WTC11 (cell line): Measurements from ENCODE around the gene CDPF1. TPM values are rescaled to one million over a fixed set of nuclear protein-coding genes. Genes with fewer than 3 reads are reported as not detected.

Source experiments
- ATAC-seq: fragments of 200-7000 bp; cut with Tn5 transposase; 2 replicates; pipeline ENCODE4 v1.10.0; 2021; ENCODE audit warnings: mild to moderate bottlenecking, moderate library complexity
- CTCF ChIA-PET: fragments of 300-600 bp; sonication (Branson Sonifier 250); formaldehyde crosslinking; loops from one replicate; lab custom pipeline; 2021; ENCODE audit warnings: antibody characterized with exemption; lab: Charles Lee
- POLR2A ChIA-PET: fragments of 350-600 bp; sonication (Branson Sonifier 250); formaldehyde crosslinking; loops from one replicate; lab custom pipeline; 2021; ENCODE audit warnings: antibody characterized with exemption; lab: Charles Lee
- DNase-seq: peaks from one replicate; pipeline ENCODE4 v3.0.0; 2021; ENCODE audit warnings: low spot score
- H3K27ac Mint-ChIP-seq: 2 replicates; pipeline ENCODE4 v1.8.0; 2021; ENCODE audit warnings: mixed read lengths
- H3K27me3 Mint-ChIP-seq: 2 replicates; pipeline ENCODE4 v1.8.0; 2021; ENCODE audit warnings: low read depth, mild to moderate bottlenecking, moderate library complexity, mixed read lengths
- H3K36me3 Mint-ChIP-seq: 2 replicates; pipeline ENCODE4 v1.8.0; 2021; ENCODE audit warnings: mixed read lengths
- H3K4me1 Mint-ChIP-seq: 2 replicates; pipeline ENCODE4 v1.8.0; 2022; ENCODE audit warnings: mixed read lengths
- H3K4me3 Mint-ChIP-seq: 2 replicates; pipeline ENCODE4 v1.8.0; 2021; ENCODE audit warnings: mild to moderate bottlenecking, moderate library complexity, mixed read lengths
- H3K9me3 Mint-ChIP-seq: 2 replicates; pipeline ENCODE4 v1.8.0; 2021; ENCODE audit warnings: mixed read lengths
- CREB1 ChIP-seq: sonication (generic); formaldehyde crosslinking; IDR thresholded peaks from 2 replicates; pipeline ENCODE4 v1.8.0; 2023; ENCODE audit warnings: mild to moderate bottlenecking, missing genetic modification reagents
- FOXK1 ChIP-seq: sonication (generic); formaldehyde crosslinking; IDR thresholded peaks from 2 replicates; pipeline ENCODE4 v1.8.0; 2022; ENCODE audit warnings: mild to moderate bottlenecking, moderate library complexity, missing genetic modification reagents
- HMGA2 ChIP-seq: fragments of 250-450 bp; sonication (Bioruptor Pico); IDR thresholded peaks from 2 replicates; pipeline ENCODE4 v1.4.0; 2021; ENCODE audit warnings: mild to moderate bottlenecking, moderate library complexity
- JUN ChIP-seq: sonication (generic); formaldehyde crosslinking; IDR thresholded peaks from 2 replicates; pipeline ENCODE4 v1.8.0; 2023; ENCODE audit warnings: mild to moderate bottlenecking, missing genetic modification reagents
- MLX ChIP-seq: sonication (generic); formaldehyde crosslinking; IDR thresholded peaks from 2 replicates; pipeline ENCODE4 v1.8.1; 2023; ENCODE audit warnings: mild to moderate bottlenecking, missing genetic modification reagents, moderate library complexity
- NFATC4 ChIP-seq: fragments of 250-450 bp; sonication (Bioruptor Pico); IDR thresholded peaks from 2 replicates; pipeline ENCODE4 v1.9.0; 2021; ENCODE audit warnings: mild to moderate bottlenecking
- NFYB ChIP-seq: sonication (generic); formaldehyde crosslinking; conservative IDR thresholded peaks from 2 replicates; pipeline ENCODE4 v1.8.0; 2022; ENCODE audit warnings: low read depth, missing genetic modification reagents
- NR3C1 ChIP-seq: sonication (generic); formaldehyde crosslinking; conservative IDR thresholded peaks from 2 replicates; pipeline ENCODE4 v1.8.1; 2023; ENCODE audit warnings: low read depth, mild to moderate bottlenecking, missing genetic modification reagents
- PRDM15 ChIP-seq: sonication (generic); formaldehyde crosslinking; IDR thresholded peaks from 2 replicates; pipeline ENCODE4 v1.8.0; 2022; ENCODE audit warnings: missing genetic modification reagents
- TP53 ChIP-seq: sonication (generic); formaldehyde crosslinking; IDR thresholded peaks from 2 replicates; pipeline ENCODE4 v1.8.1; 2023; ENCODE audit warnings: mild to moderate bottlenecking, missing genetic modification reagents
- USF1 ChIP-seq: sonication (generic); formaldehyde crosslinking; IDR thresholded peaks from 2 replicates; pipeline ENCODE4 v1.8.0; 2022; ENCODE audit warnings: mild to moderate bottlenecking, missing genetic modification reagents
- ZNF121 ChIP-seq: sonication (generic); formaldehyde crosslinking; IDR thresholded peaks from 2 replicates; pipeline ENCODE4 v1.8.0; 2023; ENCODE audit warnings: missing genetic modification reagents
- ZNF138 ChIP-seq: sonication (generic); formaldehyde crosslinking; conservative IDR thresholded peaks from 2 replicates; pipeline ENCODE4 v1.8.1; 2022; ENCODE audit warnings: mild to moderate bottlenecking, moderate library complexity, missing genetic modification reagents
- total RNA-seq: library from RNA; stranded (reverse); gene quantifications from 3 replicates; pipeline ENCODE4 v1.2.3, GENCODE V29; 2021
- TF ChIP-seq, protein P1 (sequence below): sonication (generic); formaldehyde crosslinking; IDR thresholded peaks from 2 replicates; pipeline ENCODE4 v1.8.0; 2022; ENCODE audit warnings: mild to moderate bottlenecking, missing genetic modification reagents
- TF ChIP-seq, protein P2 (sequence below): sonication (generic); formaldehyde crosslinking; IDR thresholded peaks from 2 replicates; pipeline ENCODE4 v1.8.0; 2023; ENCODE audit warnings: missing genetic modification reagents
- TF ChIP-seq, protein P3 (sequence below): fragments of 200-600 bp; IDR thresholded peaks from 2 replicates; pipeline ENCODE4 v1.8.0; 2022; ENCODE audit warnings: antibody characterized with exemption
- TF ChIP-seq, protein P4 (sequence below): sonication (generic); formaldehyde crosslinking; IDR thresholded peaks from 2 replicates; pipeline ENCODE4 v1.8.0; 2023; ENCODE audit warnings: mild to moderate bottlenecking, missing genetic modification reagents
- TF ChIP-seq, protein P5 (sequence below): sonication (generic); formaldehyde crosslinking; IDR thresholded peaks from 2 replicates; pipeline ENCODE4 v1.8.1; 2022; ENCODE audit warnings: mild to moderate bottlenecking, missing genetic modification reagents, moderate library complexity, borderline replicate concordance
- TF ChIP-seq, protein P6 (sequence below): fragments of 250-450 bp; sonication (Bioruptor Pico); IDR thresholded peaks from 2 replicates; pipeline ENCODE4 v1.9.0; 2021; ENCODE audit warnings: mild to moderate bottlenecking

CDPF1 gene
- total RNA-seq, 1 experiment from 2014 or later: 11.5 TPM

GRCh38 chr22:46292732-46293131 is 42.6 kb upstream of the CDPF1 start:
- Mint-ChIP-seq H3K27me3 (no peaks in the 10 kb centered on the region; the same call in 1 of the 2 replicates), H3K4me3 (no peak overlapping the region), H3K36me3 (peaks cover 10% of the 10 kb centered on the region), H3K27ac (no peak overlapping the region), H3K4me1 (peaks cover 16% of the 10 kb centered on the region), H3K9me3 (no peaks in the 10 kb centered on the region)
- ATAC-seq: no peak
- TF ChIP-seq, protein P1, sequence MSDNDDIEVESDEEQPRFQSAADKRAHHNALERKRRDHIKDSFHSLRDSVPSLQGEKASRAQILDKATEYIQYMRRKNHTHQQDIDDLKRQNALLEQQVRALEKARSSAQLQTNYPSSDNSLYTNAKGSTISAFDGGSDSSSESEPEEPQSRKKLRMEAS (CRISPR knock-in tag): no peak
- TF ChIP-seq NFYB (CRISPR knock-in tag): no peak
- TF ChIP-seq, protein P2, sequence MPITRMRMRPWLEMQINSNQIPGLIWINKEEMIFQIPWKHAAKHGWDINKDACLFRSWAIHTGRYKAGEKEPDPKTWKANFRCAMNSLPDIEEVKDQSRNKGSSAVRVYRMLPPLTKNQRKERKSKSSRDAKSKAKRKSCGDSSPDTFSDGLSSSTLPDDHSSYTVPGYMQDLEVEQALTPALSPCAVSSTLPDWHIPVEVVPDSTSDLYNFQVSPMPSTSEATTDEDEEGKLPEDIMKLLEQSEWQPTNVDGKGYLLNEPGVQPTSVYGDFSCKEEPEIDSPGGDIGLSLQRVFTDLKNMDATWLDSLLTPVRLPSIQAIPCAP (CRISPR knock-in tag): no peak
- TF ChIP-seq, protein P3, sequence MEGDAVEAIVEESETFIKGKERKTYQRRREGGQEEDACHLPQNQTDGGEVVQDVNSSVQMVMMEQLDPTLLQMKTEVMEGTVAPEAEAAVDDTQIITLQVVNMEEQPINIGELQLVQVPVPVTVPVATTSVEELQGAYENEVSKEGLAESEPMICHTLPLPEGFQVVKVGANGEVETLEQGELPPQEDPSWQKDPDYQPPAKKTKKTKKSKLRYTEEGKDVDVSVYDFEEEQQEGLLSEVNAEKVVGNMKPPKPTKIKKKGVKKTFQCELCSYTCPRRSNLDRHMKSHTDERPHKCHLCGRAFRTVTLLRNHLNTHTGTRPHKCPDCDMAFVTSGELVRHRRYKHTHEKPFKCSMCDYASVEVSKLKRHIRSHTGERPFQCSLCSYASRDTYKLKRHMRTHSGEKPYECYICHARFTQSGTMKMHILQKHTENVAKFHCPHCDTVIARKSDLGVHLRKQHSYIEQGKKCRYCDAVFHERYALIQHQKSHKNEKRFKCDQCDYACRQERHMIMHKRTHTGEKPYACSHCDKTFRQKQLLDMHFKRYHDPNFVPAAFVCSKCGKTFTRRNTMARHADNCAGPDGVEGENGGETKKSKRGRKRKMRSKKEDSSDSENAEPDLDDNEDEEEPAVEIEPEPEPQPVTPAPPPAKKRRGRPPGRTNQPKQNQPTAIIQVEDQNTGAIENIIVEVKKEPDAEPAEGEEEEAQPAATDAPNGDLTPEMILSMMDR: no peak
- no peak for TF ChIP-seq NR3C1 (CRISPR knock-in tag)
- TF ChIP-seq MLX (CRISPR knock-in tag): no peak
- no peak for TF ChIP-seq JUN (CRISPR knock-in tag)
- TF ChIP-seq, protein P4, sequence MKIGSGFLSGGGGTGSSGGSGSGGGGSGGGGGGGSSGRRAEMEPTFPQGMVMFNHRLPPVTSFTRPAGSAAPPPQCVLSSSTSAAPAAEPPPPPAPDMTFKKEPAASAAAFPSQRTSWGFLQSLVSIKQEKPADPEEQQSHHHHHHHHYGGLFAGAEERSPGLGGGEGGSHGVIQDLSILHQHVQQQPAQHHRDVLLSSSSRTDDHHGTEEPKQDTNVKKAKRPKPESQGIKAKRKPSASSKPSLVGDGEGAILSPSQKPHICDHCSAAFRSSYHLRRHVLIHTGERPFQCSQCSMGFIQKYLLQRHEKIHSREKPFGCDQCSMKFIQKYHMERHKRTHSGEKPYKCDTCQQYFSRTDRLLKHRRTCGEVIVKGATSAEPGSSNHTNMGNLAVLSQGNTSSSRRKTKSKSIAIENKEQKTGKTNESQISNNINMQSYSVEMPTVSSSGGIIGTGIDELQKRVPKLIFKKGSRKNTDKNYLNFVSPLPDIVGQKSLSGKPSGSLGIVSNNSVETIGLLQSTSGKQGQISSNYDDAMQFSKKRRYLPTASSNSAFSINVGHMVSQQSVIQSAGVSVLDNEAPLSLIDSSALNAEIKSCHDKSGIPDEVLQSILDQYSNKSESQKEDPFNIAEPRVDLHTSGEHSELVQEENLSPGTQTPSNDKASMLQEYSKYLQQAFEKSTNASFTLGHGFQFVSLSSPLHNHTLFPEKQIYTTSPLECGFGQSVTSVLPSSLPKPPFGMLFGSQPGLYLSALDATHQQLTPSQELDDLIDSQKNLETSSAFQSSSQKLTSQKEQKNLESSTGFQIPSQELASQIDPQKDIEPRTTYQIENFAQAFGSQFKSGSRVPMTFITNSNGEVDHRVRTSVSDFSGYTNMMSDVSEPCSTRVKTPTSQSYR (CRISPR knock-in tag): no peak
- TF ChIP-seq, protein P5, sequence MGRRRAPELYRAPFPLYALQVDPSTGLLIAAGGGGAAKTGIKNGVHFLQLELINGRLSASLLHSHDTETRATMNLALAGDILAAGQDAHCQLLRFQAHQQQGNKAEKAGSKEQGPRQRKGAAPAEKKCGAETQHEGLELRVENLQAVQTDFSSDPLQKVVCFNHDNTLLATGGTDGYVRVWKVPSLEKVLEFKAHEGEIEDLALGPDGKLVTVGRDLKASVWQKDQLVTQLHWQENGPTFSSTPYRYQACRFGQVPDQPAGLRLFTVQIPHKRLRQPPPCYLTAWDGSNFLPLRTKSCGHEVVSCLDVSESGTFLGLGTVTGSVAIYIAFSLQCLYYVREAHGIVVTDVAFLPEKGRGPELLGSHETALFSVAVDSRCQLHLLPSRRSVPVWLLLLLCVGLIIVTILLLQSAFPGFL: no peak
- TF ChIP-seq, protein P6, sequence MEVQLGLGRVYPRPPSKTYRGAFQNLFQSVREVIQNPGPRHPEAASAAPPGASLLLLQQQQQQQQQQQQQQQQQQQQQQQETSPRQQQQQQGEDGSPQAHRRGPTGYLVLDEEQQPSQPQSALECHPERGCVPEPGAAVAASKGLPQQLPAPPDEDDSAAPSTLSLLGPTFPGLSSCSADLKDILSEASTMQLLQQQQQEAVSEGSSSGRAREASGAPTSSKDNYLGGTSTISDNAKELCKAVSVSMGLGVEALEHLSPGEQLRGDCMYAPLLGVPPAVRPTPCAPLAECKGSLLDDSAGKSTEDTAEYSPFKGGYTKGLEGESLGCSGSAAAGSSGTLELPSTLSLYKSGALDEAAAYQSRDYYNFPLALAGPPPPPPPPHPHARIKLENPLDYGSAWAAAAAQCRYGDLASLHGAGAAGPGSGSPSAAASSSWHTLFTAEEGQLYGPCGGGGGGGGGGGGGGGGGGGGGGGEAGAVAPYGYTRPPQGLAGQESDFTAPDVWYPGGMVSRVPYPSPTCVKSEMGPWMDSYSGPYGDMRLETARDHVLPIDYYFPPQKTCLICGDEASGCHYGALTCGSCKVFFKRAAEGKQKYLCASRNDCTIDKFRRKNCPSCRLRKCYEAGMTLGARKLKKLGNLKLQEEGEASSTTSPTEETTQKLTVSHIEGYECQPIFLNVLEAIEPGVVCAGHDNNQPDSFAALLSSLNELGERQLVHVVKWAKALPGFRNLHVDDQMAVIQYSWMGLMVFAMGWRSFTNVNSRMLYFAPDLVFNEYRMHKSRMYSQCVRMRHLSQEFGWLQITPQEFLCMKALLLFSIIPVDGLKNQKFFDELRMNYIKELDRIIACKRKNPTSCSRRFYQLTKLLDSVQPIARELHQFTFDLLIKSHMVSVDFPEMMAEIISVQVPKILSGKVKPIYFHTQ (CRISPR knock-in tag): no peak
- TF ChIP-seq HMGA2: no peak
- TF ChIP-seq TP53 (CRISPR knock-in tag): no peak
- no peak for TF ChIP-seq FOXK1 (CRISPR knock-in tag)
- TF ChIP-seq ZNF121 (CRISPR knock-in tag): no peak
- no peak for TF ChIP-seq ZNF138 (CRISPR knock-in tag)
- CTCF ChIA-PET: no interaction called here
- POLR2A ChIA-PET: no interaction called here
- DNase-seq: no peak

DNA sequence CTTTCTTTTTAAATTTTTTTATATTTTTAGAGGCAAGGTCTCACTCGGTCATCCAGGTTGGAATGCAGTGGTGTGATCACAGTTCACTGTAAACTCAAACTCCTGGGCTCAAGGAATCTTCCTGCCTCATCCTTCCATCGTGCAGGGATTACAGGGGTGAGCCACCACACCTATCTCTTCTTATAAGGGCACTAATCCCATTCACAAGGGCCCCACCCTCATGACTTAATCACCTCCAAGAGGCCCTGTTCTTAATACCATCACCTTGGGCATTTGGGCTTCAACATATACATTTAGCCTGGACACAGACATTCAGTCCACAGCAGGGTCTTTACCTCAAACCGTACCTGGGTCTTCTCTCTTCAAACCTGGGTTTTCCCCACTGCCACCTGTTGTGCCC is 42.1 kb upstream of the CDPF1 start:
- DNase-seq: no peak
- H3K4me3 Mint-ChIP-seq: no peak overlapping the region

More for the DNA sequence above, 42.1 kb upstream of the CDPF1 start:
- Mint-ChIP-seq H3K27me3 (no peaks in the 10 kb centered on the region; the same call in 1 of the 2 replicates), H3K9me3 (no peaks in the 10 kb centered on the region), H3K36me3 (peaks cover 10% of the 10 kb centered on the region), H3K4me1 (peaks cover 12% of the 10 kb centered on the region), H3K27ac (no peak overlapping the region)
- CTCF ChIA-PET: no interaction called here
- ATAC-seq: no peak
- TF ChIP-seq PRDM15 (CRISPR knock-in tag) (no peak), NFATC4 (CRISPR knock-in tag) (no peak), USF1 (CRISPR knock-in tag) (no peak), CREB1 (no peak), MLX (CRISPR knock-in tag) (no peak)
- TF ChIP-seq, protein P1 (CRISPR knock-in tag): no peak
- POLR2A ChIA-PET: no interaction called here
